H9 (cell line): ENCODE data around the gene TPRN. TPM values are rescaled to one million over a fixed set of nuclear protein-coding genes. Genes with fewer than 3 reads are reported as not detected.

Experiments
- DNase-seq: peaks from one replicate; pipeline ENCODE4 v3.0.0-alpha.2; 2017
- H2AFZ ChIP-seq: one replicate; pipeline ENCODE4 v1.6.1; 2013; ENCODE audit warnings: mild to moderate bottlenecking, low read length, control low read depth, moderate library complexity
- H2AK5ac ChIP-seq: 2 replicates; pipeline ENCODE4 v1.6.1; 2013; ENCODE audit warnings: low read length, control low read depth, mixed read lengths; ENCODE audit not compliant: insufficient read length
- H2BK120ac ChIP-seq: one replicate; pipeline ENCODE4 v1.6.1; 2013; ENCODE audit warnings: low read depth, mild to moderate bottlenecking, low read length, control low read depth, inconsistent platforms; ENCODE audit not compliant: poor library complexity, severe bottlenecking
- H2BK12ac ChIP-seq: 2 replicates; pipeline ENCODE4 v1.6.1; 2013; ENCODE audit warnings: low read length, control low read depth, mixed read lengths, low read depth; ENCODE audit not compliant: insufficient read length
- H2BK15ac ChIP-seq: 2 replicates; pipeline ENCODE4 v1.6.1; 2013; ENCODE audit warnings: low read depth, low read length, control low read depth
- H2BK20ac ChIP-seq: one replicate; pipeline ENCODE4 v1.6.1; 2013; ENCODE audit warnings: low read depth, mild to moderate bottlenecking, low read length, control low read depth, inconsistent platforms; ENCODE audit not compliant: poor library complexity, severe bottlenecking
- H2BK5ac ChIP-seq: 2 replicates; pipeline ENCODE4 v1.6.1; 2013; ENCODE audit warnings: low read length, control low read depth, mixed read lengths; ENCODE audit not compliant: insufficient read length
- H3K14ac ChIP-seq: 2 replicates; pipeline ENCODE4 v1.6.1; 2013; ENCODE audit warnings: low read length, control low read depth; ENCODE audit not compliant: insufficient read depth
- H3K18ac ChIP-seq: 2 replicates; pipeline ENCODE4 v1.6.1; 2013; ENCODE audit warnings: low read depth, mild to moderate bottlenecking, mixed read lengths, low read length, control low read depth; ENCODE audit not compliant: insufficient read length
- H3K23ac ChIP-seq: 2 replicates; pipeline ENCODE4 v1.6.1; 2013; ENCODE audit warnings: low read length, control low read depth, mixed read lengths, low read depth; ENCODE audit not compliant: insufficient read length
- H3K23me2 ChIP-seq: 2 replicates; pipeline ENCODE4 v1.6.1; 2013; ENCODE audit warnings: low read depth, mild to moderate bottlenecking, mixed read lengths, low read length, control low read depth; ENCODE audit not compliant: insufficient read length, poor library complexity, severe bottlenecking
- H3K27ac ChIP-seq: 2 replicates; pipeline ENCODE4 v1.5.1; 2013; ENCODE audit warnings: low read length, control low read depth, mixed read lengths, low read depth; ENCODE audit not compliant: insufficient read length
- H3K27me3 ChIP-seq: 2 replicates; pipeline ENCODE4 v1.6.1; 2013; ENCODE audit warnings: low read length, control low read depth, inconsistent platforms; ENCODE audit not compliant: insufficient read depth
- H3K4ac ChIP-seq: 2 replicates; pipeline ENCODE4 v1.6.1; 2013; ENCODE audit warnings: low read depth, mild to moderate bottlenecking, control low read depth, inconsistent platforms, low read length, moderate library complexity
- H3K4me1 ChIP-seq: 2 replicates; pipeline ENCODE4 v1.6.1; 2013; ENCODE audit warnings: low read length, control low read depth, inconsistent platforms; ENCODE audit not compliant: insufficient read depth
- H3K4me2 ChIP-seq: 2 replicates; pipeline ENCODE4 v1.6.1; 2013; ENCODE audit warnings: low read length, control low read depth, mixed read lengths; ENCODE audit not compliant: insufficient read length, insufficient read depth
- H3K56ac ChIP-seq: 2 replicates; pipeline ENCODE4 v1.6.1; 2013; ENCODE audit warnings: low read depth, mild to moderate bottlenecking, mixed read lengths, low read length, control low read depth; ENCODE audit not compliant: insufficient read length
- H3K79me1 ChIP-seq: 2 replicates; pipeline ENCODE4 v1.6.1; 2013; ENCODE audit warnings: low read depth, mild to moderate bottlenecking, moderate library complexity, low read length, control low read depth, inconsistent platforms; ENCODE audit not compliant: insufficient read depth, poor library complexity, severe bottlenecking
- H3K79me2 ChIP-seq: 2 replicates; pipeline ENCODE4 v1.6.1; 2013; ENCODE audit warnings: low read length, control low read depth, inconsistent platforms; ENCODE audit not compliant: insufficient read depth
- H3K9ac ChIP-seq: 2 replicates; pipeline ENCODE4 v1.6.1; 2013; ENCODE audit warnings: low read length, control low read depth, mixed read lengths; ENCODE audit not compliant: insufficient read length; ENCODE audit errors: extremely low read depth
- H3K9me3 ChIP-seq: one replicate; pipeline ENCODE4 v1.6.1; 2013; ENCODE audit warnings: low read depth, low read length, inconsistent platforms; ENCODE audit not compliant: control insufficient read depth
- H3T11ph ChIP-seq: one replicate; pipeline ENCODE4 v1.6.1; 2013; ENCODE audit warnings: mild to moderate bottlenecking, low read length, control low read depth, inconsistent platforms
- H4K20me1 ChIP-seq: one replicate; pipeline ENCODE4 v1.6.1; 2013; ENCODE audit not compliant: control insufficient read depth, insufficient read length, insufficient read depth
- H4K5ac ChIP-seq: 2 replicates; pipeline ENCODE4 v1.6.1; 2013; ENCODE audit warnings: low read depth, mild to moderate bottlenecking, mixed read lengths, low read length, control low read depth; ENCODE audit not compliant: insufficient read length
- H4K8ac ChIP-seq: replicated peaks from 2 replicates; pipeline ENCODE4 v1.6.1; 2013; ENCODE audit warnings: low read length, control low read depth, mixed read lengths, low read depth; ENCODE audit not compliant: insufficient read length
- H4K91ac ChIP-seq: 2 replicates; pipeline ENCODE4 v1.6.1; 2013; ENCODE audit warnings: low read depth, mild to moderate bottlenecking, moderate library complexity, mixed read lengths, low read length, control low read depth; ENCODE audit not compliant: insufficient read length
- H3K27ac Mint-ChIP-seq, 3 experiments: 2 replicates in 2 of 3; 3 replicates in 1 of 3; pipeline ENCODE4 v1.8.0; 2020 to 2021; ENCODE audit warnings: mixed read lengths in 3 of 3, mild to moderate bottlenecking in 1 of 3, moderate library complexity in 1 of 3
- H3K27me3 Mint-ChIP-seq: 2 replicates; pipeline ENCODE4 v1.8.0; 2021; ENCODE audit warnings: low read depth, mild to moderate bottlenecking, moderate library complexity, mixed read lengths
- H3K36me3 Mint-ChIP-seq, 3 experiments: 2 replicates in 2 of 3; 3 replicates in 1 of 3; pipeline ENCODE4 v1.8.0; 2020 to 2021; ENCODE audit warnings: low read depth in 3 of 3, mixed read lengths in 3 of 3; ENCODE audit not compliant: insufficient read depth in 1 of 3
- H3K4me1 Mint-ChIP-seq, 2 experiments: 2 replicates each; pipeline ENCODE4 v1.8.0; 2020; ENCODE audit warnings: mixed read lengths in 2 of 2
- H3K4me3 Mint-ChIP-seq, 2 experiments: 2 replicates in 1 of 2; 3 replicates in 1 of 2; pipeline ENCODE4 v1.8.0; 2020 to 2021; ENCODE audit warnings: mild to moderate bottlenecking in 2 of 2, mixed read lengths in 2 of 2, moderate library complexity in 1 of 2
- H3K9me3 Mint-ChIP-seq, 2 experiments: 2 replicates in 1 of 2; 3 replicates in 1 of 2; pipeline ENCODE4 v1.8.0; 2020; ENCODE audit warnings: mild to moderate bottlenecking in 2 of 2, mixed read lengths in 2 of 2, moderate library complexity in 1 of 2
- CTCF ChIP-seq: fragments of 200-600 bp; sonication (generic); conservative IDR thresholded peaks from 3 replicates; pipeline ENCODE4 v1.8.0; 2021; ENCODE audit warnings: antibody characterized with exemption, mild to moderate bottlenecking
- WGBS: extraction: QIAGEN DNeasy Blood & Tissue Kit; methylation state at CpG from one replicate; pipeline ENCODE4 v1.1.7; 2013; ENCODE audit warnings: missing lambda C conversion rate, low lambda C conversion rate, mixed read lengths; ENCODE audit not compliant: insufficient read length; ENCODE audit errors: extremely low coverage; 5-methylcytosine and 5-hydroxymethylcytosine counted together
- total RNA-seq: library from RNA; stranded (reverse); gene quantifications from 2 replicates; pipeline ENCODE4 v1.2.1, GENCODE V29; 2021

Gene TPRN
- total RNA-seq, 1 experiment from 2014 or later, result 30.7 TPM

GRCh38 chr9:137149363-137149762 is 51.2 kb downstream of the TPRN start:
- Histone ChIP-seq H3K79me1 (no peaks in the 10 kb centered on the region), H3K18ac (no peak overlapping the region), H3K23me2 (no peaks in the 10 kb centered on the region), H3K23ac (no peak overlapping the region), H2BK120ac (no peak overlapping the region), H3K27me3 (no peaks in the 10 kb centered on the region), H3K27ac (no peak overlapping the region), H3K9ac (no peak overlapping the region), H3K4me1 (no peaks in the 10 kb centered on the region; the same call in 1 of the 2 replicates), H2BK12ac (no peak overlapping the region), H4K5ac (no peak overlapping the region), H3K14ac (no peak overlapping the region), H3T11ph (no peak overlapping the region), H3K4me2 (no peak overlapping the region), H3K56ac (no peak overlapping the region), H4K91ac (no peak overlapping the region), H2BK5ac (no peak overlapping the region), H2AFZ (no peak overlapping the region), H3K79me2 (no peaks in the 10 kb centered on the region), H3K4ac (no peak overlapping the region), H2BK20ac (no peak overlapping the region), H4K20me1 (no peaks in the 10 kb centered on the region), H4K8ac (no peak overlapping the region), H2BK15ac (no peak overlapping the region), H2AK5ac (no peak overlapping the region), H3K9me3 (no peaks in the 10 kb centered on the region)
- Mint-ChIP-seq H3K4me1 (peaks cover 0 to 11% of the 10 kb centered on the region in 2 experiments; a peak in 2 of 4 replicates), H3K36me3 (no peaks in the 10 kb centered on the region), H3K27ac (no peak overlapping the region), H3K4me3 (no peak overlapping the region), H3K9me3 (no peaks in the 10 kb centered on the region; a peak in 2 of 5 replicates), H3K27me3 (peaks cover 28% of the 10 kb centered on the region)
- DNase-seq, result no peak
- WGBS, result no CpG with 5 or more reads among the region's 5 CpGs
- no peak for TF ChIP-seq CTCF
